ENCODE results near the gene MYD88. TPM values are rescaled to one million over a fixed set of nuclear protein-coding genes. Genes with fewer than 3 reads are reported as not detected.

Gene MYD88
- total and polyA plus RNA-seq, 9 of the 15 experiments (the other 6 are each of a cell fraction or from before 2014, with no cell fraction given), result 3.2 to 47.3 (median 27.6) TPM

GRCh38 chr3:38141952-38142273, 3.5 kb downstream of the MYD88 start:
- intact Hi-C loops (cut with micrococcal nuclease) (no loop called here), in situ Hi-C loops (cut with MboI) (no loop called here)
- WGBS (ENCODE audit: insufficient coverage, low coverage, missing lambda C conversion rate), result 47% methylated on average over 2 of the region's 2 CpGs
- H3K27ac ChIP-seq (ENCODE audit: extremely low read depth, low read depth, low read length), result no peak overlapping the region
- ChIA-PET POLR2A (interaction anchor here (0.6 to 3.7 kb wide), 7 partner anchors 10 to 171 kb away, joined by 3 to 17 read pairs (median 8); partner anchors contain the start of gene OXSR1), CTCF (ENCODE audit: low intra/inter-chr PET ratio) (no interaction called here)
- ATAC-seq, result no peak
- no peaks in the 10 kb centered on the region for H4K20me1 ChIP-seq (replicated peaks; ENCODE audit: control insufficient read depth, insufficient read depth, low read length)
- no peak overlapping the region for H3K9ac ChIP-seq (ENCODE audit: insufficient read depth in 1 of 2, low read depth in 2 of 2, low read length in 2 of 2)
- H3K4me3 ChIP-seq, result no peak overlapping the region
- H3K4me1 ChIP-seq (replicated peaks in 1 of 2; ENCODE audit: control insufficient read depth in 2 of 2, insufficient read depth in 2 of 2, low read length in 2 of 2), result peaks cover 17 to 30% of the 10 kb centered on the region in 2 experiments; a peak in 4 of 5 replicates
- H2AFZ ChIP-seq (ENCODE audit: low read depth, low read length), result no peak overlapping the region
- FAIRE-seq, result no peak
- DNase-seq (ENCODE audit: extremely low read depth in 1 of 4, low spot score in 3 of 4), result no peak
- no peaks in the 10 kb centered on the region for H3K9me1 ChIP-seq (ENCODE audit: control insufficient read depth, insufficient read depth, low read length)
- no peaks in the 10 kb centered on the region; a peak in 1 of 5 replicates for H3K27me3 ChIP-seq (ENCODE audit: control insufficient read depth in 2 of 2, insufficient read depth in 2 of 2, low read length in 2 of 2)
- peaks cover 26% of the 10 kb centered on the region; the same call in 2 of the 3 replicates for H3K36me3 ChIP-seq (ENCODE audit: control insufficient read depth, insufficient read depth, low read length)
- no peak overlapping the region for H3K4me2 ChIP-seq (ENCODE audit: insufficient read depth, low read length)
- peaks cover 23% of the 10 kb centered on the region for H3K79me2 ChIP-seq (ENCODE audit: control insufficient read depth, insufficient read depth, low read length)
- no peaks in the 10 kb centered on the region for H3K9me3 ChIP-seq (replicated peaks; ENCODE audit: control insufficient read depth, insufficient read depth, low read depth, low read length)
- no TSS peak for BruUV-seq (replicated peaks)
- TF ChIP-seq RHOXF2B (CRISPR knock-in tag; conservative IDR thresholded peaks at IDR 0.05) (no peak), ZNF609 (CRISPR knock-in tag; IDR thresholded peaks at IDR 0.05; ENCODE audit: borderline replicate concordance) (no peak), ZNF644 (tag; IDR thresholded peaks at IDR 0.05; ENCODE audit: low read depth) (no peak), MCM3 (IDR thresholded peaks at IDR 0.05) (no peak), MAFK (IDR thresholded peaks at IDR 0.05; ENCODE audit: low read length) (no peak), ZNF318 (IDR thresholded peaks at IDR 0.05; ENCODE audit: borderline replicate concordance in 1 of 2, low read depth in 1 of 2) (no peak)
- TF ChIP-seq, protein P1, sequence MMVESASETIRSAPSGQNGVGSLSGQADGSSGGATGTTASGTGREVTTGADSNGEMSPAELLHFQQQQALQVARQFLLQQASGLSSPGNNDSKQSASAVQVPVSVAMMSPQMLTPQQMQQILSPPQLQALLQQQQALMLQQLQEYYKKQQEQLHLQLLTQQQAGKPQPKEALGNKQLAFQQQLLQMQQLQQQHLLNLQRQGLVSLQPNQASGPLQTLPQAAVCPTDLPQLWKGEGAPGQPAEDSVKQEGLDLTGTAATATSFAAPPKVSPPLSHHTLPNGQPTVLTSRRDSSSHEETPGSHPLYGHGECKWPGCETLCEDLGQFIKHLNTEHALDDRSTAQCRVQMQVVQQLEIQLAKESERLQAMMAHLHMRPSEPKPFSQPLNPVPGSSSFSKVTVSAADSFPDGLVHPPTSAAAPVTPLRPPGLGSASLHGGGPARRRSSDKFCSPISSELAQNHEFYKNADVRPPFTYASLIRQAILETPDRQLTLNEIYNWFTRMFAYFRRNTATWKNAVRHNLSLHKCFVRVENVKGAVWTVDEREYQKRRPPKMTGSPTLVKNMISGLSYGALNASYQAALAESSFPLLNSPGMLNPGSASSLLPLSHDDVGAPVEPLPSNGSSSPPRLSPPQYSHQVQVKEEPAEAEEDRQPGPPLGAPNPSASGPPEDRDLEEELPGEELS (CRISPR knock-in tag; IDR thresholded peaks at IDR 0.05; ENCODE audit: borderline replicate concordance), result no peak
